ENCODE results near the gene LRRN3. TPM values are rescaled to one million over a fixed set of nuclear protein-coding genes. Genes with fewer than 3 reads are reported as not detected.
A peak's percentile ranks its signal among the peaks of the same experiment; 100 is the strongest.

LRRN3 gene
- total RNA-seq, 6 donors from 2014 or later = 0.89 to 5.4 (median 2.6) TPM; not detected in 1

- no peaks in the 10 kb centered on the region for H3K27me3 ChIP-seq
- 38 to 64% methylated on average over 3 of the region's 3 CpGs for WGBS, 2 donors
- no peaks in the 10 kb centered on the region for H3K4me1 ChIP-seq
- no peak overlapping the region for H3K27ac ChIP-seq
- no peak for ATAC-seq (ENCODE audit: low FRiP score in 2 of 2)
- DNase-seq = no peak
- H3K9me3 ChIP-seq = no peaks in the 10 kb centered on the region
- no peak overlapping the region for H3K4me3 ChIP-seq
- no peak for TF ChIP-seq CTCF (IDR thresholded peaks at IDR 0.05)
- no peak for TF ChIP-seq POLR2A (IDR thresholded peaks at IDR 0.05)
- no peak for TF ChIP-seq POLR2AphosphoS5 (IDR thresholded peaks at IDR 0.05)
- TF ChIP-seq EP300 (IDR thresholded peaks at IDR 0.05) = no peak
- H3K36me3 ChIP-seq = no peaks in the 10 kb centered on the region
These were observed 36.1 kb downstream of the LRRN3 start for GRCh38 chr7:111126987-111127386.

- no peaks in the 10 kb centered on the region for H3K27me3 ChIP-seq
- no peak for TF ChIP-seq CTCF (IDR thresholded peaks at IDR 0.05)
- TF ChIP-seq POLR2A (IDR thresholded peaks at IDR 0.05) = no peak
- TF ChIP-seq EP300 (IDR thresholded peaks at IDR 0.05) = no peak
- no peak for TF ChIP-seq POLR2AphosphoS5 (IDR thresholded peaks at IDR 0.05)
- H3K4me1 ChIP-seq = no peaks in the 10 kb centered on the region
- 97 to 99% methylated on average over 4 of the region's 4 CpGs for WGBS, 2 donors
- no peak overlapping the region for H3K27ac ChIP-seq
- no peaks in the 10 kb centered on the region for H3K9me3 ChIP-seq
- no peaks in the 10 kb centered on the region for H3K36me3 ChIP-seq
- no peak overlapping the region for H3K4me3 ChIP-seq
- ATAC-seq (ENCODE audit: low FRiP score in 2 of 2) = no peak
- DNase-seq = no peak
These were observed 38.5 kb downstream of the LRRN3 start for GRCh38 chr7:111129435-111129834.

- H3K4me3 ChIP-seq = no peak overlapping the region
- no peaks in the 10 kb centered on the region for H3K36me3 ChIP-seq
- no peaks in the 10 kb centered on the region for H3K27me3 ChIP-seq
- WGBS, 2 donors = 72 to 77% methylated on average over 1 of the region's 1 CpG
- ATAC-seq (ENCODE audit: low FRiP score in 2 of 2) (no peak), DNase-seq (no peak)
- H3K4me1 ChIP-seq = peaks cover 1 to 3% (median 2%) of the 10 kb centered on the region in 4 donors
- TF ChIP-seq POLR2A (IDR thresholded peaks at IDR 0.05) (no peak), CTCF (IDR thresholded peaks at IDR 0.05) (no peak), EP300 (IDR thresholded peaks at IDR 0.05) (no peak), POLR2AphosphoS5 (IDR thresholded peaks at IDR 0.05) (no peak)
- no peak overlapping the region for H3K27ac ChIP-seq
- H3K9me3 ChIP-seq = no peaks in the 10 kb centered on the region
These were observed 41.9 kb downstream of the LRRN3 start for GRCh38 chr7:111132833-111133232.

- WGBS, 2 donors = 51 to 74% methylated on average over 4 of the region's 4 CpGs
- peak in 1 of 2 donors; percentile 23 for DNase-seq
- Histone ChIP-seq H3K4me1 (peaks cover 9 to 13% (median 10%) of the 10 kb centered on the region in 4 donors), H3K27ac (peak overlapping the region in 3 of 4 donors; percentile 2 to 25 (median 5)), H3K36me3 (no peaks in the 10 kb centered on the region), H3K9me3 (no peaks in the 10 kb centered on the region), H3K27me3 (no peaks in the 10 kb centered on the region), H3K4me3 (no peak overlapping the region)
- ATAC-seq (ENCODE audit: low FRiP score in 2 of 2) = peak in 1 of 2 donors; percentile 14
- TF ChIP-seq CTCF (IDR thresholded peaks at IDR 0.05) (no peak), POLR2A (IDR thresholded peaks at IDR 0.05) (no peak), EP300 (IDR thresholded peaks at IDR 0.05) (no peak), POLR2AphosphoS5 (IDR thresholded peaks at IDR 0.05) (no peak)
These were observed 46.6 kb downstream of the LRRN3 start for GRCh38 chr7:111137296-111138192.

All from upper lobe of left lung (tissue), 6 donors.